ENCODE results near the gene NLGN1. TPM values are rescaled to one million over a fixed set of nuclear protein-coding genes. Genes with fewer than 3 reads are reported as not detected.

Gene NLGN1
- total and polyA plus RNA-seq, 9 of the 15 experiments (the other 6 are each of a cell fraction or from before 2014, with no cell fraction given) = under 0.01 to 0.01 TPM; not detected in 7

- TF ChIP-seq, protein P1, sequence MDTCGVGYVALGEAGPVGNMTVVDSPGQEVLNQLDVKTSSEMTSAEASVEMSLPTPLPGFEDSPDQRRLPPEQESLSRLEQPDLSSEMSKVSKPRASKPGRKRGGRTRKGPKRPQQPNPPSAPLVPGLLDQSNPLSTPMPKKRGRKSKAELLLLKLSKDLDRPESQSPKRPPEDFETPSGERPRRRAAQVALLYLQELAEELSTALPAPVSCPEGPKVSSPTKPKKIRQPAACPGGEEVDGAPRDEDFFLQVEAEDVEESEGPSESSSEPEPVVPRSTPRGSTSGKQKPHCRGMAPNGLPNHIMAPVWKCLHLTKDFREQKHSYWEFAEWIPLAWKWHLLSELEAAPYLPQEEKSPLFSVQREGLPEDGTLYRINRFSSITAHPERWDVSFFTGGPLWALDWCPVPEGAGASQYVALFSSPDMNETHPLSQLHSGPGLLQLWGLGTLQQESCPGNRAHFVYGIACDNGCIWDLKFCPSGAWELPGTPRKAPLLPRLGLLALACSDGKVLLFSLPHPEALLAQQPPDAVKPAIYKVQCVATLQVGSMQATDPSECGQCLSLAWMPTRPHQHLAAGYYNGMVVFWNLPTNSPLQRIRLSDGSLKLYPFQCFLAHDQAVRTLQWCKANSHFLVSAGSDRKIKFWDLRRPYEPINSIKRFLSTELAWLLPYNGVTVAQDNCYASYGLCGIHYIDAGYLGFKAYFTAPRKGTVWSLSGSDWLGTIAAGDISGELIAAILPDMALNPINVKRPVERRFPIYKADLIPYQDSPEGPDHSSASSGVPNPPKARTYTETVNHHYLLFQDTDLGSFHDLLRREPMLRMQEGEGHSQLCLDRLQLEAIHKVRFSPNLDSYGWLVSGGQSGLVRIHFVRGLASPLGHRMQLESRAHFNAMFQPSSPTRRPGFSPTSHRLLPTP (IDR thresholded peaks at IDR 0.05; ENCODE audit: borderline replicate concordance, extremely low read depth, insufficient read length) = no peak
- no peak for TF ChIP-seq ZNF398 (CRISPR knock-in tag; IDR thresholded peaks at IDR 0.05)
- no peak for TF ChIP-seq ZNF395 (CRISPR knock-in tag; IDR thresholded peaks at IDR 0.05)
- no peak for TF ChIP-seq HLTF (IDR thresholded peaks at IDR 0.05)
- no peak for TF ChIP-seq KLF1 (tag; IDR thresholded peaks at IDR 0.05)
- no peak for TF ChIP-seq EZH2 (IDR thresholded peaks at IDR 0.05; ENCODE audit: borderline replicate concordance, low read depth, low read length)
- no peak for TF ChIP-seq ZBTB33 (CRISPR knock-in tag; IDR thresholded peaks at IDR 0.05)
These were observed 263.2 kb downstream of the NLGN1 start (continued) for GRCh38 chr3:173660645-173661299.
